GM12872 (cell line): ENCODE data around the gene ATP2A3.

ENCODE experiments used
- TF ChIP-seq, protein P1 (sequence below): IDR thresholded peaks from 3 replicates; pipeline ENCODE4 v1.5.1; 2011; ENCODE audit warnings: low read depth, mild to moderate bottlenecking, low read length, moderate library complexity; ENCODE audit not compliant: insufficient read depth

Gene ATP2A3

DNA sequence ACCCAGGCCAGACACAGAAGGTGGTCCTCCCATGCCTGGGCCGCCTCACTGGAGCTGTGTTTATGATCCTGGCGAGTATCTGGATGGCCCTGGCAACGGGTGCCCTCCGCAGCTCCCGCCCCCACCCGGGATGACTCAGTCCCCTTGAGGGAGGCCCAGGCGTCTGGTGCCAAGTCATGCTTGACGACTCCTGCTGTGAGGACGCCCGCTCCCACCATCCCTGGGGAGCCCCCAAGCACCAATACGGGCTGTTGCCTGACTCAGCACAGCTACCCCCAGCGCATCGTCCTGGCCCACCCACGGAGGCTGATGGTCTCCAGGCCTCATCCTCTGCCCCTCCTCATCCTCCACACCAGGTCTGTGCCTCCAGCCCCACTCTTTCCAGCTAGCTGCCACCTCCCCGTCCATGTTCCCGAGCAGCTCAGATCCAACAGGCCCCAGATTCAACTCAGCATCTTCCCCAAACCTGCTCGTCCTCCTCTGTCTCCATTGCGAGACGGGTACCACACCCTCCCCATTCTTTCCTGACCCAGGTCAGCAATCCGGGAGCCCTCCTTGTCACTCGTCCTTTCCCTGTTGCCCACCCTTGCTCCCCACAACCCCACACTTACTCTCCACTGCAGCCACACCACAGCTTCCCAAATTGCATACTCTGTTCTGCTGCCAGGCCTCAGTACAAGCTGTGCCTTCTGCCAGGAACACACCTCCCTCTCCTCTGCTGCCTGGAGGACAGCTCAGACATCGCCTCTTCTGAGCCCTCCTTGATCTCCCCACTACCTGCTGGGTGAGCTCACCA lies 74.0 kb downstream of the ATP2A3 start:
- TF ChIP-seq, protein P1, sequence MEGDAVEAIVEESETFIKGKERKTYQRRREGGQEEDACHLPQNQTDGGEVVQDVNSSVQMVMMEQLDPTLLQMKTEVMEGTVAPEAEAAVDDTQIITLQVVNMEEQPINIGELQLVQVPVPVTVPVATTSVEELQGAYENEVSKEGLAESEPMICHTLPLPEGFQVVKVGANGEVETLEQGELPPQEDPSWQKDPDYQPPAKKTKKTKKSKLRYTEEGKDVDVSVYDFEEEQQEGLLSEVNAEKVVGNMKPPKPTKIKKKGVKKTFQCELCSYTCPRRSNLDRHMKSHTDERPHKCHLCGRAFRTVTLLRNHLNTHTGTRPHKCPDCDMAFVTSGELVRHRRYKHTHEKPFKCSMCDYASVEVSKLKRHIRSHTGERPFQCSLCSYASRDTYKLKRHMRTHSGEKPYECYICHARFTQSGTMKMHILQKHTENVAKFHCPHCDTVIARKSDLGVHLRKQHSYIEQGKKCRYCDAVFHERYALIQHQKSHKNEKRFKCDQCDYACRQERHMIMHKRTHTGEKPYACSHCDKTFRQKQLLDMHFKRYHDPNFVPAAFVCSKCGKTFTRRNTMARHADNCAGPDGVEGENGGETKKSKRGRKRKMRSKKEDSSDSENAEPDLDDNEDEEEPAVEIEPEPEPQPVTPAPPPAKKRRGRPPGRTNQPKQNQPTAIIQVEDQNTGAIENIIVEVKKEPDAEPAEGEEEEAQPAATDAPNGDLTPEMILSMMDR = no peak

DNA sequence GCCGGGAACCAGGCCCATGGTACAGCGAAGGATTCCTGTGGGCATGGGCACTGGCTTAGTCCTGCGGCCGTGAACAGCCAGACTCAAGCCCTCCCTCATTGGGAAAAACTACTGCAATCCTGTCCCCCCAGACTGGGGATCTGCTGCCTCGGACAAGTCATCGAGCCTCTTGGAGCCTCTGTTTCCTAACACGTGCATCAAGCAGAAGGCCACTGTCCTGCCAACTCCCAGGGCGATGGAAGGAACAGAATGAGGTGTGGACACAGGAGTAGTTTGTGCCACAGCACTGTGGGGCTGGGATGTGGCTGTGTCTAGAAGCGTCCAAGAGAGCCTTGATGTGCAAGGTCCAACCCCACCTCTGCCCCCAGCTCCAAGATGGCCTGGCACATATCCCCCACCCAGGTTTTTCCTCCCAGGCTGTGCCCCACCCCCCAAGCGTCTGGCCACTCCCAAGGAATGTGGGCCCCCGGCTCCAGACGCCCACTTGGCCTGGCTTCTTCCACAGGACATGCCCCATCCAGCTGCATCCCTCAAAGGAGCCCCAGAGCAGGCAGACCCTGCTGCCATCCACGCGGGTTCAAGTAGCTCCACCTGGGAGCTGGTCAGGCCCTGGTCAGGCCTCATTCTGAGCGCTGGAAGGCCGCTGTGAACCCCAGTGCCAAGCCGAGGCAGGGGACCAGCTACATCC lies 74.8 kb downstream of the ATP2A3 start:
- TF ChIP-seq, protein P1 = no peak

DNA sequence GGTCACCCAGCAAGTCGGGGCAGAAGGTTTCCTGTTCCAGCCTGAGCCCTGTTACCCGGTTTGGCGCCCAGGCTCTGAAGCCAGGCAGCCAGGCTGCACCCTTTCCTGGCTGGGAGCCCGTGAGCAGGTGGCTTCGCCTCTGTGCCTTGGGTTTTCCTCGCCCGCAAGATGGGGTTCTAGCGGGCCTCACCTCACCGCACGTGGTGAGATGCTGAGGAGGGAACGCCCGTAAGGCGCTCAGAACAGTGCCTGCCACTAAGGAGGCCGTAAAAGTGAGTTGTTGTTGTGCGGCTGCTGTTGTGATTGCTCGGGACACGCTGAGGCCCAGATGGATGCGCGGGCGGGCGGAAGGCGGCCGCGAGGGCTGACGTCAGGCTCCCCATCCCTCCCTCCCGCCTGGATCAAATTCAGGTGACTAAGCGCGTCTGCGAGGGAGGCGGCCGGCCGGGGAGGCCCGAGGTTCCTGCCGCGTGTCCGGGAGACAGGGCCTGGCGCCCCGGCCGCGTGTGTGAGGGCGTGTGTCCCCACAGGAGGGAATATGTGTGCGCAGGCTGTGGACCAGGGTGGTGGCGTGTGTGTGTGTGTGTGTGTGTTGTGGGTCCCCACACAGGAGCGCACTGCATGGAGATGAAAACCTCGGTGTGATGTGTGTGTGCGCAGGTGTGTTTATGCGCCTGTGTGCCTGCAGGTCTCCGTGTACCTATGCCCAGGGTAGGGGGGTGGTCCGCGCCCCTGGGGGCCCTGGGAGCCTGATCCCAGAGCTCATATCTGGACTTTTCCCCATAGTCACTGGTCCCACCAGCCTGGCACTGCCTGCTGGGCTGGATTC lies 75.7 kb downstream of the ATP2A3 start:
- TF ChIP-seq, protein P1 = no peak

DNA sequence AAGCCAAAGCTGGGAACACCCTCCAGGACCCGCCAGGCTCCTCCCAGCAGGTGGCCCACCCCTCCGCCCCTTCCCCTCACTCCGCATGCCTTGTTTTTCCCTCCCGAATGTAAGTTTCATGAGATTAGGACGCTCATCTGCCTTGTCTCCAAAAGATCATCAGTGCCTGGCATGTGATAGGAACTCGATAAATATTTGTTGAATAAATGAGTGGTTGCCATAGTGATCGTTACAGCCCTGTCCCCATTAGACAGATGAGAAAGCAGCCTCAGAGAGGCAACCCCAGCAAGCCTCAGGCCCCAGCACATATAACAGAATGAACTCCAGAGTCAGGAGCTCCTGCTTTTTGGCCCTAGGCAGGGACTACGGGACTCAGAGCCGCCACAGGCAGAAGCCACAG lies 76.4 kb downstream of the ATP2A3 start:
- TF ChIP-seq, protein P1 = no peak

DNA sequence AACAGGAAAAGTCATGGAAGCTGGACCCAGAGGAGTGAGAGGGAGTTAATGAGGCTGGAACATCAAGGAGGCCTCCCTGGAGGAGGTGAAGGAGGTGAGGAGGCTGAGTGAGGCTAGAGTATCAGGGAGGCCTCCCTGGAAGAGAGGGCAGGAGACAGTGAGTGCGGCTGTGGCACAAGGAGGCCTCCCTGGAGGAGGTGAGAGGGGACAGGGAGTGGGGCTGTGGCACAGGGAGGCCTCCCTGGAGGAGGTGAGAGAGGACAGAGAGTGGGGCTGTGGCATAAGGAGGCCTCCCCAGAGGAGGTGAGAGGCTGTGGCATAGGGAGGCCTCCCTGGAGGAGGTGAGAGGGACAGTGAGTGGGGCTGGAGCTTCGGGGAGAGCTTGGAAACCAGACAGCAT lies 76.8 kb downstream of the ATP2A3 start:
- TF ChIP-seq, protein P1 = no peak

DNA sequence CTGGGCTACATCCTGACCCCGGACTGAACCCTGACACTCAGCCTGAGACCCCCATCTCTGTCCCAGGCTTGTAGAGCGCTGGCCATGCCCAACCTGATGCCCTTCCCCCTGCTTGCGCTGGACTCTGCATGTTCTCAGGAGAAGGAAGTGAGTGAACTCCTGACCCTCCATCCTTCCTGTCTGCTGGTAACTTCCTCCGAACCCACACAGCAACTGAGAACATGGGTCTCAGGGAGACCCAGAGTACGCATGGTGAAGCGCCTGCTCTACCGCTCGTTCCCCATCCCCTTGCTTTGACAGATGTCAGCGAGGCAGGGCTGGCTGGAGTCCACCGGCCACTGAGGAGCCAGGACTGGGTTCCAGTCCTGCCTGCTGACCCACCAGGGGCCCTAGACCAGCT lies 77.5 kb downstream of the ATP2A3 start:
- TF ChIP-seq, protein P1 = no peak

DNA sequence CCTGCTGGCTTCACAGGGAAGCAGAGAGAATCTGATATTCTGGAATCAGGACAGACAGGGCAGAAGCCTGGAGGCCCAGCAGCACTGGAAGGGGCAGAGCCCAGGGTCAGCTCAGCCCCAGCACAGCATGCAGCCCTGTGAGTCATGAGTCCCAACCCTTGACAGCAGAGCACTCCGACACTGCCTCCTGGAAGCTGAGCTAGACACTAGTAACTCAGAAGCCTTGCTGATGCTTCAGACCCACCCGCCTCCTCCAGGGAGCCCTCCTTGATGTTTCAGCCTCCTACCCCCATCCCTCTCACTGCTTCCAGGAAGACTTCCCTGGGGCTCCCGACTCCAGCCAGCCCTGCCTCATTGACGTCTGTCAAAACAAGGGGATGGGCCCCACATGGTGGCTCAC lies 78.3 kb downstream of the ATP2A3 start:
- TF ChIP-seq, protein P1 = no peak
